GF-D8 (cell line): ENCODE measurements around the gene ADAMTSL1.

Source experiments
- DNase-seq: peaks from one replicate; lab custom pipeline; 2025; lab: John Stamatoyannopoulos, UW

The ADAMTSL1 gene

GRCh38 chr9:18819418-18819817 is 345.5 kb downstream of the ADAMTSL1 start:
- DNase-seq: no peak

DNA sequence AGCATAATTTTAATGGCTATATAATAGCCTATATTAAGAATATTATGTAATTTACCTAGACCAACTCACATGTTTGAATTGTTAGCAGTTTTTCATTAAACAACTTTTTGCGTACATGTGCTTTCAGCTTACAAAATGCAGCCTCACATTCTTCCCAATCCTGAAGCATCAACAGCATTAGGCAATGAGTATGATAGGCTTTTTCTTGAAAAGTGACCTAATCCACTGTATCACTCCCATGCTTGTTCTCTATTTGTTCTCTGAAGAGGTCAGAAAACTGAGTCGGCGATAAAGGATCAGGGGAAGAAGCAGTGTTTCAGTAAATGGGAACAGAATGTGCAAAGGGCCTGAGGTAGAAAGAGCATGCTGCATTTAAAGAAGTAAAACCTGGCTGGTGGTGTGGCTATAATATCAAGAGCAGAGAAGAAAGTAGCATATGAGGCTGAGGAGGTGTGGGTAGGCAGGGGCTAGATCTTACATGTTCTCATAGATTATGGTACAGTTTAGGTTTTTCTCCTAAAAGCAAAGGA is 346.7 kb downstream of the ADAMTSL1 start:
- no peak for DNase-seq

GRCh38 chr9:18821788-18822187 is 347.8 kb downstream of the ADAMTSL1 start:
- DNase-seq: no peak

DNA sequence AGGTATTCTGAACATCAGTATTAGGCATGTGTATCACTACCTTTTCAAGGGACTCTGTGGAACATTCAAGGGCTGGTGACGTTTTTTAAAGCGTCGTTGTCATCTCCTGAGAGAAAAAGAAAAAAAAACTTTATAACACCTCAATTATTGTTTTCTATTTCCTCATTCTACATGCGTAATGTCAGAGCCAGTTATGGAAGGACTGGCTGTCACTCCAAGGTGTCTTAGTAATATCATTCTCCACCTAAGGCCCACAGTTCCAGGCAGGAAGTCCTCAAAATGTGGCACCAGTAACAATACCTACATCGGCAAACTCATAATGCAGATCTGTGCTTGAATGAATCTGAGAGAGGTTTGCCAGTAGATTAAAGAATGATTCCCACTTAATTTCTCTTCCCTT is 348.9 kb downstream of the ADAMTSL1 start:
- DNase-seq: no peak

GRCh38 chr9:18824095-18824666 is 350.2 kb downstream of the ADAMTSL1 start:
- DNase-seq: no peak

- no peak for DNase-seq
Measured at GRCh38 chr9:18825656-18826170, 351.8 kb downstream of the ADAMTSL1 start.

- DNase-seq: no peak
Measured at GRCh38 chr9:18826248-18826647, 352.3 kb downstream of the ADAMTSL1 start.

DNA sequence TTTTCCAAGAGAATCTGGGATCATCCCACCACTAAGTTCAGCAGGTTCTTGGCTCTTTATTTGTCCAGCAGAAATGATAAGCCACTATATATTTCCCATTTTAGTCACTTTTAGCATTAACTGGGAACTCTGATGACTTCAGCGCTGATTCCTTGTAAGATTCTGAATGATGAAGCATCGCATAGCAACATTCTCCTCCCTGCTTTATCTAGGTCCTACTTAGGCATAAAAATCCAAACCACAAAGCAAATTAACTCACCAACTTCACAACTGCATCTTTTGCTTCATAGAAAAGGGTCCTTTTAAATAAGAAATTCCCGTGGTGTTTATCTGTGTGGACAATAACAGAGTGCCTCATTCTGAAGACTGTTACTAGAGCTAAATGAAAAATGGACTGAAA is 355.1 kb downstream of the ADAMTSL1 start:
- no peak for DNase-seq

GRCh38 chr9:18829873-18830272 is 355.9 kb downstream of the ADAMTSL1 start:
- no peak for DNase-seq

DNA sequence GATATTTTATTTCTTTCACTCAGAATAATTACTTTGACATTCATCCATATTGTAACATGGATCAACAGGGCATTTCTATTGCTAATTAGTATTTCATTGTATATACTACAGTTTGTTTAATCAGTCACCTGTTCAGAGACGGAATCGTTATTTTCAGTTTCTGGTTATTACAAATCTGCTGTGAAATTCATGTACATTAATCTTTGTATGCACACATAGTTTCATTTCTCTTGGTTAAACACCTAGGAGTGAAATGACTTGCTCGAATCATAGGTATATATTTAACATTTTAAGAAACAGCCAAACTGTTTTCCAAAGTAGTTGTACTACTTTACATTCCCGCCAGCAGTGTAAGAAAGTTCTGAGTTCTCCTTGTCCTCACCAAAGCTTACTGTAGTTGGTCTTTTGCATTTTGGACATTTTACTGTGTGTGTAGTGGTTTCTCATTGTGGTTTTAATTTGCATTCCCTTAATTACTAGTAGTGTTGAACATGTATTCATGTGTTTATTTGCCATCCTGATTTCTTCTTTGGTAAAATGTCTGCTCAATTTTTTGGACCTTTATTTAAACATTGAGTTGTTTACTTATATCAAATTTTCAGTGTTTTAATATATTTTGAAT is 360.9 kb downstream of the ADAMTSL1 start:
- no peak for DNase-seq

DNA sequence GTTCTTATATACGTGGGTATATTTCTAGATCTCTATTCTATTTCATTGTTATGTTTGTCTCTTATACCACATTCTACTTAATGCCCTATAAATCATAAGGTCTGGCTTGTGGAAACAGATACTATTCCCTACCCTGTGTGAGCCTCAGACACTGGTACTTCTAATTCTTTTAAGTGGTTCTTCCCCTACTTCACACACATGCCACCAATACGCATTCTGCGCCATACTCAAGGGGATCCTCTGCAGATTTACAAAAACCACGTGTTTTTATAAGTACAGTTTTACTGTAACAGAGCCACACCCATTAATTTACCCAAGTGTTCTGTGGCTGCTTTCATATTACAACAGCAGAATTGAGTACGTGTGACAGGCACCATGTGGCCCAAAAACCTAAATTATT is 363.4 kb downstream of the ADAMTSL1 start:
- DNase-seq: no peak

DNA sequence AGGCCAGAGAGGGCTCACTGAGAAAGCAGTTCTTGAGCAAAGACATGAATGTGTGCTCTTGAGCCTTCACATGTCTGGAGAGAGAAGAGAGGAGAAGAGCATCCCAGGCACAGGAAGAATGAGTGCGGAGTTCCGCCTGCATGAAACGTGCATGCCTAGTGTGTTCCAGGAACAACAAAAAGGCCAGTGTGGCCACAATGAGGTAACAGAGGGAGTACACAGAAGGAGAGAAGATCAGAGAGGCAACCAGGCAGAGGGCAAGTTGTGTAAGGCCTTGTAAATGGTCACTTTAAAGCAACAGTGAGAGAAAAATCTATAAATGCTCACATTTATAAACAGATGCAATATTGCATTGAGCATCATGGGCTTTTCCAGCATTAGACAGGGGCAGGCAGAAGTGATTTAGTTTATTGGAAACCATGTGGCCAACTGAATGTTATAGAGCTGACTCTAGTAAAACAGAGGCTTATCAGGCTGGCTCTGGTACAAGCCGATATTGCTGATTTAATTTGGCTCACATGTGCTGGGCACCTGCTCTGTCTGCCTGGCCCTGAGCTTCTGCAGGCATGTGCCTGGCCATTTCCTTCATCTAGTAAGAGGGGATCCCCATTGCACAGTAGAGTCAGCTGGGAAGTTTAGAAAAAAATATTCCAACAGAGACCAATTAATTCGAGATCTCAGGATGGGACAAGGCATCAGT is 373.8 kb downstream of the ADAMTSL1 start:
- DNase-seq: no peak

GRCh38 chr9:18848657-18849056 is 374.7 kb downstream of the ADAMTSL1 start:
- no peak for DNase-seq

- no peak for DNase-seq
Measured at GRCh38 chr9:18849270-18849669, 375.3 kb downstream of the ADAMTSL1 start.

DNA sequence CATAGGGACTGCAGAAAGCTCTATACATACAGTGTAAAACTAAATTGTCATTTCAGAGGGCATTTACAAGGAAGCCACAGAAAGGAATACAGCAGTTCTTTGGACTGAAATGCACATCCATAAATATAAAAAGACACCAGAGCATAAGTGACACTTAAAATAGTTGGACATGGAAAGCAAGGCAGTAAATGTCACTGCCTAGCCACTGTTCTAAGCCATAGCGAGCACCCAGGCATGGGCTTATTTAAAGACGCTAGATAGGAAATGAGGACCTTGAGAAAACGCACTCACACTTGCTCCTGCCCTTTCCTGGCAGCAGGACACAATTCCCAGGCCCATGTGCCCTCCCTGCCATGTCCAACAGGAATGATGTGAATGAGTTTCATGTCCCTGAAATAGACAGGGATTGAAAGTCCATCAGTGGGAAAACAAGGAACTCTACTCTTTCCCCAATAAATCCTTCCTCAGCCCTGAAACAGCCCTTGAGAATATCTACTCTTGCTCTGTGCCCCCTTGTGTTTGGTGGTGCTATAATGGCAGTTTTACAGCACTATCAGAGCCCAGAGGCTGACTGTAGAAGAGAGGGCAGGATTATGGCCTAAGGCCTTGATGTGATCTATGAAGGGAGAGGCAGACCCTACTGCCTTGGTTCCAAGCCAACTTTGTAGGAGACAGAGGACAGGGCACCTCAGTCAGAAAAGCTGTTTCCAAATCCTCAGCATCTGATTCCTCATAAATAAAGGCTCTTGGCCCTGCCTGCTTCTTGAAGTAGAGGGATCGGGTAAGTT is 376.1 kb downstream of the ADAMTSL1 start:
- DNase-seq: no peak

- no peak for DNase-seq
Measured at GRCh38 chr9:18851069-18851795, 377.3 kb downstream of the ADAMTSL1 start.

DNA sequence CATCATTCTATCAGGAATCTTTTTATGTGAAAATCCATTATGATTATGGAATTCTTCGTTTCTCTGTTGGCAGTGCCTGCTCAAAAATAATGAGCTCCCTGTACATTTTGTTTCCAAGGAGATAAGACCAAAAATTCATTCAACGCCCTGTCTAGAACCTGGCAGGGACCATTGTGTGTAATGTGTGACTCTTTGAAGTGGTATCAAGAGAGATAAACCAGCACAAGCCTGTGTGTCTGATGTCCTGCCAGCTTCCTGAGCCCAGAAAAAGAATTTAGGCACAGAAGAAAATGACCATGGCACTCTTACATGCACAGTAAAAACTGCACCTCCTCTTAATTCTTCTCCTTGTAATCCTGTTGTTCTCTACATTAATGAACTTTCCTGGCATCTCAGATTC is 381.7 kb downstream of the ADAMTSL1 start:
- DNase-seq: no peak

GRCh38 chr9:18857334-18857733 is 383.4 kb downstream of the ADAMTSL1 start:
- DNase-seq: no peak

DNA sequence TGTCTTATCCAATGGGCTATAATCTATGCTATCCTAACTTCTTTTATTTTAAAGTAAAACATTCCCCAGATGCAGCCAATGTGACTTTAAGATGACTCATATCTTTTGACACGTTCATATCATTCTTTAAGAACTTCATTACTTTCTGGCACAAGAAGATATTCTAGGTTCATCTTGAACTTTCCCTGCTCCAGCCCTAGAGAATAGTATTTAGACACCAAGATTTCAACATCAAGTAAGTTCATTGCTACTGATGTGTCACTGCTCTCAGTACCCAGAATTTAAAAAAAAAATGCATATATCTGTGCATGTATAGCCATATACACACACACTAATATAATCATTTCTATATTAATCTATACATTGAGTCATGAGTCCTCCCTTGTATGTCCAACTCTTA is 383.8 kb downstream of the ADAMTSL1 start:
- no peak for DNase-seq

GRCh38 chr9:18861609-18862544 is 387.9 kb downstream of the ADAMTSL1 start:
- no peak for DNase-seq
